Lung (tissue), 12 donors: ENCODE results near the gene ANKRD29. TPM values are rescaled to one million over a fixed set of nuclear protein-coding genes. Genes with fewer than 3 reads are reported as not detected.

Source experiments
- ATAC-seq: fragments of 200-7000 bp; cut with Tn5 transposase; one replicate; pipeline ENCODE4 v1.9.1; 2020; ENCODE audit warnings: moderate number of reproducible peaks; ENCODE audit not compliant: insufficient read depth, low FRiP score
- DNase-seq, 3 donors: peaks; one replicate each; pipeline ENCODE4 v3.0.0-alpha.2; 2013 to 2017
- H3K27ac ChIP-seq, 2 donors: one replicate each; pipeline ENCODE4 v1.5.1; 2013; ENCODE audit warnings: mild to moderate bottlenecking in 2 of 2, moderate library complexity in 2 of 2, control low read depth in 1 of 2, inconsistent platforms in 1 of 2, low read depth in 1 of 2, low read length in 1 of 2
- H3K27me3 ChIP-seq, 3 donors: one replicate each; pipeline ENCODE4 v1.5.1; 2013; ENCODE audit warnings: low read length in 2 of 3; ENCODE audit not compliant: control insufficient read depth in 3 of 3, insufficient read depth in 3 of 3
- H3K36me3 ChIP-seq, 4 donors: one replicate each; pipeline ENCODE4 v1.5.1; 2013; ENCODE audit warnings: low read length in 4 of 4, mild to moderate bottlenecking in 1 of 4, moderate library complexity in 1 of 4; ENCODE audit not compliant: control insufficient read depth in 4 of 4, insufficient read depth in 4 of 4
- H3K4me1 ChIP-seq, 5 donors: one replicate each; pipeline ENCODE4 v1.5.1; 2013; ENCODE audit warnings: low read length in 5 of 5, mild to moderate bottlenecking in 2 of 5, moderate library complexity in 1 of 5; ENCODE audit not compliant: control insufficient read depth in 5 of 5, insufficient read depth in 5 of 5
- H3K4me3 ChIP-seq: one replicate; pipeline ENCODE4 v1.5.1; 2013; ENCODE audit warnings: mild to moderate bottlenecking, control low read depth, moderate library complexity
- H3K9ac ChIP-seq, 2 donors: one replicate each; pipeline ENCODE4 v1.5.1; 2013; ENCODE audit warnings: low read length in 2 of 2, control low read depth in 1 of 2; ENCODE audit not compliant: insufficient read depth in 1 of 2
- H3K9me3 ChIP-seq, 4 donors: one replicate each; pipeline ENCODE4 v1.5.1; 2013; ENCODE audit warnings: low read length in 3 of 4, mild to moderate bottlenecking in 1 of 4, moderate library complexity in 1 of 4; ENCODE audit not compliant: control insufficient read depth in 4 of 4, insufficient read depth in 3 of 4
- WGBS, 2 donors: extraction: QIAGEN DNeasy Blood & Tissue Kit; methylation state at CpG; one replicate each; pipeline ENCODE4 v1.1.7; 2013; 5-methylcytosine and 5-hydroxymethylcytosine counted together
- polyA plus RNA-seq, 2 donors: library from polyadenylated mRNA; stranded (reverse); fragments of 200-250 nt; gene quantifications; one replicate each; pipeline ENCODE4 v1.2.1, GENCODE V29; 2013
- total RNA-seq, 2 donors: library from RNA; depleted of rRNA in 1 of 2; stranded (reverse); fragments of >200 nt in 1 of 2; gene quantifications; one replicate each; pipeline ENCODE4 v1.2.1, GENCODE V29; 2014 to 2021
- TF ChIP-seq, protein P1 (sequence below): IDR thresholded peaks from 2 replicates; pipeline ENCODE4 v1.5.1; 2012; ENCODE audit warnings: mild to moderate bottlenecking; ENCODE audit errors: control extremely low read depth, extremely low read depth
- donor health status: control.
- donor health status: control.
- donor health status: Bipolar disorder and iron deficiency.
- donor health status: healthy.
- donor health status: DM: yes; HTN: yes; CAD: no.

Gene ANKRD29
- total and polyA plus RNA-seq, 4 donors, result 12.5 to 60.9 (median 43.0) TPM

GRCh38 chr18:23669804-23670405 is 7.2 kb upstream of the ANKRD29 start:
- Histone ChIP-seq H3K4me1 (peaks cover 0 to 3% (median 0%) of the 10 kb centered on the region in 5 donors), H3K9ac (no peak overlapping the region), H3K36me3 (no peaks in the 10 kb centered on the region), H3K27me3 (peaks cover 0 to 7% (median under 1%) of the 10 kb centered on the region in 3 donors), H3K9me3 (no peaks in the 10 kb centered on the region), H3K4me3 (no peak overlapping the region), H3K27ac (no peak overlapping the region)
- DNase-seq (no peak), ATAC-seq (no peak)
- TF ChIP-seq, protein P1, sequence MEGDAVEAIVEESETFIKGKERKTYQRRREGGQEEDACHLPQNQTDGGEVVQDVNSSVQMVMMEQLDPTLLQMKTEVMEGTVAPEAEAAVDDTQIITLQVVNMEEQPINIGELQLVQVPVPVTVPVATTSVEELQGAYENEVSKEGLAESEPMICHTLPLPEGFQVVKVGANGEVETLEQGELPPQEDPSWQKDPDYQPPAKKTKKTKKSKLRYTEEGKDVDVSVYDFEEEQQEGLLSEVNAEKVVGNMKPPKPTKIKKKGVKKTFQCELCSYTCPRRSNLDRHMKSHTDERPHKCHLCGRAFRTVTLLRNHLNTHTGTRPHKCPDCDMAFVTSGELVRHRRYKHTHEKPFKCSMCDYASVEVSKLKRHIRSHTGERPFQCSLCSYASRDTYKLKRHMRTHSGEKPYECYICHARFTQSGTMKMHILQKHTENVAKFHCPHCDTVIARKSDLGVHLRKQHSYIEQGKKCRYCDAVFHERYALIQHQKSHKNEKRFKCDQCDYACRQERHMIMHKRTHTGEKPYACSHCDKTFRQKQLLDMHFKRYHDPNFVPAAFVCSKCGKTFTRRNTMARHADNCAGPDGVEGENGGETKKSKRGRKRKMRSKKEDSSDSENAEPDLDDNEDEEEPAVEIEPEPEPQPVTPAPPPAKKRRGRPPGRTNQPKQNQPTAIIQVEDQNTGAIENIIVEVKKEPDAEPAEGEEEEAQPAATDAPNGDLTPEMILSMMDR, result no peak
- 69 to 89% methylated on average over 4 of the region's 4 CpGs for WGBS, 2 donors

DNA sequence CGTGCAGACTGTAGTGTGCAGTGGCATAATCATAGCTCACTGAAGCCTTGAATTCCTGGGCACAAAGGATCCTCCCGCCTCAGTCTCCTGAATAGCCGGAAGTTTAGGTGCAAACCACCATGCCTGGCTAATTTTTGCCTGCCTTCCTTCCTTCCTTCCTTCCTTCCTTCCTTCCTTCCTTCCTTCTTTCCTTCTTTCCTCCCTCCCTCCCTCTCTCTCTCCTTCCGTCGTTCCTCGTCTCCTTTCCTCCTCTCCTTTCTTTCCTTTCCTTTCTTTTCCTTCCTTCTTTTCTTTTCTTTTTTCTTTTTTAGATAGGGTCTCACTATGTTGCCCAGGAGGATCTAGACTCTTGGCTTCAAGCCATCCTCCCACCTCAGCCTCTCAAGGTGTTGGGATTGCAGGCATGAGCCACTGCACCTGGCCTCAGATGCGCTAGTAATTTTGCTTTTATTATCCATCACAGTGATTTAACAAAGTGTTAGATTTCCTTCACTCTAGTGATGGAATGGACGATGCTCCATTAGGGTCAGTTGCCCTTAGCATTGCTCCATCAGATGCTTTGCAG is 6.6 kb upstream of the ANKRD29 start:
- Histone ChIP-seq H3K27ac (no peak overlapping the region), H3K4me1 (peaks cover 0 to 3% (median 0%) of the 10 kb centered on the region in 5 donors), H3K36me3 (no peaks in the 10 kb centered on the region), H3K9me3 (no peaks in the 10 kb centered on the region), H3K9ac (no peak overlapping the region), H3K4me3 (no peak overlapping the region), H3K27me3 (peaks cover 0 to 13% (median 5%) of the 10 kb centered on the region in 3 donors)
- WGBS, 2 donors, result 72 to 82% methylated on average over 8 of the region's 8 CpGs
- TF ChIP-seq, protein P1, result no peak
- ATAC-seq (no peak), DNase-seq (no peak)

GRCh38 chr18:23668731-23669130 is 6.0 kb upstream of the ANKRD29 start:
- DNase-seq, result no peak
- TF ChIP-seq, protein P1, result no peak
- H3K36me3 ChIP-seq, result no peaks in the 10 kb centered on the region
- no peak overlapping the region for H3K4me3 ChIP-seq
- no peak overlapping the region for H3K9ac ChIP-seq
- no peaks in the 10 kb centered on the region for H3K9me3 ChIP-seq
- WGBS, 2 donors, result 38 to 51% methylated on average over 4 of the region's 4 CpGs
- no peak for ATAC-seq
- peaks cover 0 to 13% (median 5%) of the 10 kb centered on the region in 3 donors for H3K27me3 ChIP-seq
- peaks cover 0 to 3% (median 0%) of the 10 kb centered on the region in 5 donors for H3K4me1 ChIP-seq
- H3K27ac ChIP-seq, result no peak overlapping the region

GRCh38 chr18:23667114-23667513 is 4.4 kb upstream of the ANKRD29 start:
- ATAC-seq, result no peak
- Histone ChIP-seq H3K27ac (no peak overlapping the region), H3K36me3 (no peaks in the 10 kb centered on the region), H3K27me3 (peaks cover 0 to 20% (median 12%) of the 10 kb centered on the region in 3 donors), H3K4me3 (no peak overlapping the region), H3K9ac (no peak overlapping the region), H3K4me1 (peaks cover 0 to 8% (median 0%) of the 10 kb centered on the region in 5 donors), H3K9me3 (peaks cover 0 to 2% (median 0%) of the 10 kb centered on the region in 4 donors)
- 100% methylated on average over 1 of the region's 1 CpG for whole genome bisulfite sequencing, 2 donors
- TF ChIP-seq, protein P1, result no peak
- DNase-seq, result no peak
